ENCODE measurements around the gene PREX1.

DNA sequence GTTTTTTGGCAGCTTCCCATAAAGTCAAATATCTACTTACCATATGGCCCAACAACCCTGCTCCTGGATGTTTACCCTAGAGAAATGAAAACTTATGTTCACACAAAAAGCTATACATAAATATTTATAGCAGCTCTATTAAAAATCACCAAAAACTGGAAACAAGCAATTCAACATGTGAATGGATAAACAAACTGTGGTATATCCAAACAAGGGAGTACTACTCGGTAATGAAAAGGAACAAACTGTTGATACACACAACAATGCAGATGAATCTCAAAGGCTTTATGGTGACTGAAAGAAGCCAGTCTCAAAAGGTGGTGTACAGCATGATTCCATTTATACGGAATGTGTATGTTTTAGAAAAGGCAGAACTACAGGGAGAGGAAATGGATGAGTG, 48.4 kb downstream of the PREX1 start:
- TF ChIP-seq YY1 (IDR thresholded peaks at IDR 0.05; ENCODE audit: insufficient read depth, insufficient read length) (no peak), ZNF274 (IDR thresholded peaks at IDR 0.05; ENCODE audit: low read depth, low read length) (no peak)

All from NT2/D1 (cell line).